Progenitor cell of endocrine pancreas (in vitro differentiated cells): ENCODE measurements around the gene DNAJC16. TPM values are rescaled to one million over a fixed set of nuclear protein-coding genes. Genes with fewer than 3 reads are reported as not detected.
"Not testable (repeated sequence)": the region's sequence is repeated elsewhere in the genome, so short reads cannot be mapped to it uniquely, and the experiment has no call there.

Experiments used
- DNase-seq: peaks from one replicate; pipeline ENCODE4 v3.0.0; 2021; ENCODE audit warnings: low spot score; ENCODE audit not compliant: unreplicated experiment
- H3K27ac Mint-ChIP-seq: 2 replicates; pipeline ENCODE4 v1.8.0; 2021; ENCODE audit warnings: mild to moderate bottlenecking, moderate library complexity, mixed read lengths
- H3K27me3 Mint-ChIP-seq: 2 replicates; pipeline ENCODE4 v1.8.0; 2021; ENCODE audit warnings: mixed read lengths
- H3K36me3 Mint-ChIP-seq: 2 replicates; pipeline ENCODE4 v1.8.0; 2022; ENCODE audit warnings: mixed read lengths; ENCODE audit not compliant: insufficient read depth
- H3K4me1 Mint-ChIP-seq: 2 replicates; pipeline ENCODE4 v1.8.0; 2021; ENCODE audit warnings: low read depth, mixed read lengths
- H3K4me3 Mint-ChIP-seq: 2 replicates; pipeline ENCODE4 v1.8.0; 2021; ENCODE audit warnings: low read depth, mild to moderate bottlenecking, moderate library complexity, mixed read lengths
- H3K9me3 Mint-ChIP-seq: 2 replicates; pipeline ENCODE4 v1.8.0; 2021; ENCODE audit warnings: low read depth, mixed read lengths
- total RNA-seq: library from RNA; stranded (reverse); gene quantifications from 2 replicates; pipeline ENCODE4 v1.2.1, GENCODE V29; 2021
- TF ChIP-seq, protein P1 (sequence below): fragments of 200-600 bp; sonication (generic); IDR thresholded peaks from one replicate; pipeline ENCODE4 v1.5.0; 2021; ENCODE audit warnings: antibody characterized with exemption, mild to moderate bottlenecking; ENCODE audit not compliant: unreplicated experiment

The DNAJC16 gene
- total RNA-seq, 1 donor from 2014 or later: 37.7 TPM

GRCh38 chr1:15519625-15520024 lies 7.0 kb upstream of the DNAJC16 start:
- Mint-ChIP-seq H3K27me3 (no peaks in the 10 kb centered on the region), H3K36me3 (peaks cover 14% of the 10 kb centered on the region), H3K4me3 (no peak overlapping the region), H3K27ac (no peak overlapping the region), H3K9me3 (no peaks in the 10 kb centered on the region), H3K4me1 (peaks cover 11% of the 10 kb centered on the region)
- TF ChIP-seq, protein P1, sequence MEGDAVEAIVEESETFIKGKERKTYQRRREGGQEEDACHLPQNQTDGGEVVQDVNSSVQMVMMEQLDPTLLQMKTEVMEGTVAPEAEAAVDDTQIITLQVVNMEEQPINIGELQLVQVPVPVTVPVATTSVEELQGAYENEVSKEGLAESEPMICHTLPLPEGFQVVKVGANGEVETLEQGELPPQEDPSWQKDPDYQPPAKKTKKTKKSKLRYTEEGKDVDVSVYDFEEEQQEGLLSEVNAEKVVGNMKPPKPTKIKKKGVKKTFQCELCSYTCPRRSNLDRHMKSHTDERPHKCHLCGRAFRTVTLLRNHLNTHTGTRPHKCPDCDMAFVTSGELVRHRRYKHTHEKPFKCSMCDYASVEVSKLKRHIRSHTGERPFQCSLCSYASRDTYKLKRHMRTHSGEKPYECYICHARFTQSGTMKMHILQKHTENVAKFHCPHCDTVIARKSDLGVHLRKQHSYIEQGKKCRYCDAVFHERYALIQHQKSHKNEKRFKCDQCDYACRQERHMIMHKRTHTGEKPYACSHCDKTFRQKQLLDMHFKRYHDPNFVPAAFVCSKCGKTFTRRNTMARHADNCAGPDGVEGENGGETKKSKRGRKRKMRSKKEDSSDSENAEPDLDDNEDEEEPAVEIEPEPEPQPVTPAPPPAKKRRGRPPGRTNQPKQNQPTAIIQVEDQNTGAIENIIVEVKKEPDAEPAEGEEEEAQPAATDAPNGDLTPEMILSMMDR: no peak
- no peak for DNase-seq

GRCh38 chr1:15521206-15521906 lies 5.3 kb upstream of the DNAJC16 start:
- peaks cover 11% of the 10 kb centered on the region for H3K36me3 Mint-ChIP-seq
- H3K4me1 Mint-ChIP-seq: peaks cover 22% of the 10 kb centered on the region
- DNase-seq, H3K27me3 Mint-ChIP-seq, H3K4me3 Mint-ChIP-seq, H3K27ac Mint-ChIP-seq, H3K9me3 Mint-ChIP-seq: not testable (repeated sequence)

DNA sequence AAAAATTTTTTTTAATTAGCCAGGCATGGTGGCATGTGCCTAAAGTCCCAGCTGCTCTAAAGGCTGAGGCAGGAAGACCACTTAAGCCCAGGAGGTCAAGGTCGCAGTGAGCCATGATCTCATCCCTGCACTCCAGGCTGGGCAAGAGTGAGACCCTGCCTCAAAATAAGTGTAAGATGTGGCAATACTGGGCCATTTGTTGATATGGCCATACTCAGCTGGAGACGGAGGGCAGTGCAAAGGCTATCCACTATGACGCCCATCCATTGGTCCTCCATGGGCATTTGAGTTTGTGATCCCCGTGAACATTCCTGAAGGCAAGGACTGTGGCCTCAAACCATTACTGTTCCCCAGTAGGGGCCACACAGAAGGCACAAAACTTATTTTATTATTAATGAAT lies 4.1 kb upstream of the DNAJC16 start:
- H3K9me3 Mint-ChIP-seq: no peaks in the 10 kb centered on the region
- no peaks in the 10 kb centered on the region for H3K27me3 Mint-ChIP-seq
- TF ChIP-seq, protein P1: no peak
- peaks cover 3% of the 10 kb centered on the region for H3K36me3 Mint-ChIP-seq
- no peak overlapping the region for H3K4me3 Mint-ChIP-seq
- peaks cover 28% of the 10 kb centered on the region for H3K4me1 Mint-ChIP-seq
- no peak overlapping the region for H3K27ac Mint-ChIP-seq
- DNase-seq: no peak

- Mint-ChIP-seq H3K27ac (peak overlapping the region; percentile 100), H3K9me3 (no peaks in the 10 kb centered on the region), H3K27me3 (no peaks in the 10 kb centered on the region), H3K36me3 (peaks cover 3% of the 10 kb centered on the region), H3K4me1 (peaks cover 34% of the 10 kb centered on the region), H3K4me3 (peak overlapping the region; percentile 93)
- TF ChIP-seq, protein P1: peak; percentile 6
- no peak for DNase-seq
Measured at GRCh38 chr1:15523104-15524020, 3.3 kb upstream of the DNAJC16 start.

- H3K4me1 Mint-ChIP-seq: peaks cover 36% of the 10 kb centered on the region
- peaks cover 3% of the 10 kb centered on the region for H3K36me3 Mint-ChIP-seq
- H3K27ac Mint-ChIP-seq: peak within 1 kb of the TSS; percentile 100
- DNase-seq: no peak
- no peaks in the 10 kb centered on the region for H3K9me3 Mint-ChIP-seq
- H3K4me3 Mint-ChIP-seq: peak within 1 kb of the TSS; percentile 93
- no peaks in the 10 kb centered on the region for H3K27me3 Mint-ChIP-seq
- TF ChIP-seq, protein P1: no peak
Measured at GRCh38 chr1:15524021-15524282, 2.7 kb upstream of the DNAJC16 start, which contains the start of gene CASP9. Gene CASP9, minus strand, starts transcription at chr1:15524215. Its CDS starts 15 bp downstream, at chr1:15524200.
